Measurements from ENCODE around the gene ORC5.

DNA sequence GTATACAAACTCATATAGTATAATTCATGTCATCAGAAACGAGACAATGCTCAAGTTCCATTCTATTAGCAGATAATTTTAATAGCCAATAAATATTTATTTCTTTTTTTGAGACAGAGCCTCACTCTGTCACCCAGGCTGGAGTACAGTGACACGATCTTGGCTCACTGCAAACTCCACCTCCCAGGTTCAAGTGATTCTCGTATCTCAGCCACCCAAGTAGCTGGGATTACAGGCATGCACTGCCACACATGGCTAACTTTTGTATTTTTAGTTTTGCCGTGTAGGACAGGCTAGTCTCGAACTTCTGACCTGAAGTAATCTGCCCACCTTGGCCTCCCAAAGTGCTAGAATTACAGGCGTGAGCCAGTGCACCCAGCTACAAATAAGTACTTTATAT, 45.7 kb downstream of the ORC5 start:
- no peak for TF ChIP-seq POLR2A (IDR thresholded peaks at IDR 0.05)
- TF ChIP-seq CTCF (IDR thresholded peaks at IDR 0.05) = no peak

Measured in suprapubic skin (tissue), 3 donors.